Activated CD4-positive, alpha-beta T cell treated with anti-CD3 and anti-CD28 coated beads, Interleukin-2, Interleukin-4, amounts not matched to agents 100 ng/mL and 50 ng/mL, durations not matched to agents 16 hours and 8 hours (primary cell): ENCODE data around the gene GMNC.
"Not testable (repeated sequence)": the region's sequence is repeated elsewhere in the genome, so short reads cannot be mapped to it uniquely, and the experiment has no call there.

Experiments used
- DNase-seq: peaks from one replicate; pipeline ENCODE4 v3.0.0-alpha.2; 2020; ENCODE audit warnings: low spot score

The GMNC gene, protein sequence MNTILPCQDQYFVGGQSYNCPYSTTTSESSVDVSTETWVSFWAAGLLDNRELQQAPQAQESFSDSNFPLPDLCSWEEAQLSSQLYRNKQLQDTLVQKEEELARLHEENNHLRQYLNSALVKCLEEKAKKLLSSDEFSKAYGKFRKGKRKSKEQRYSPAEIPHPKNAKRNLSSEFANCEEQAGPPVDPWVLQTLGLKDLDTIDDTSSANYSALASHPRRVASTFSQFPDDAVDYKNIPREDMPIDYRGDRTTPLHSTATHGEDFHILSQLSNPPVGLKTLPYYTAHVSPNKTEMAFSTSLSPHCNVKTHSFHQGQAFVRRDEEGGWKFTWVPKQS

DNA sequence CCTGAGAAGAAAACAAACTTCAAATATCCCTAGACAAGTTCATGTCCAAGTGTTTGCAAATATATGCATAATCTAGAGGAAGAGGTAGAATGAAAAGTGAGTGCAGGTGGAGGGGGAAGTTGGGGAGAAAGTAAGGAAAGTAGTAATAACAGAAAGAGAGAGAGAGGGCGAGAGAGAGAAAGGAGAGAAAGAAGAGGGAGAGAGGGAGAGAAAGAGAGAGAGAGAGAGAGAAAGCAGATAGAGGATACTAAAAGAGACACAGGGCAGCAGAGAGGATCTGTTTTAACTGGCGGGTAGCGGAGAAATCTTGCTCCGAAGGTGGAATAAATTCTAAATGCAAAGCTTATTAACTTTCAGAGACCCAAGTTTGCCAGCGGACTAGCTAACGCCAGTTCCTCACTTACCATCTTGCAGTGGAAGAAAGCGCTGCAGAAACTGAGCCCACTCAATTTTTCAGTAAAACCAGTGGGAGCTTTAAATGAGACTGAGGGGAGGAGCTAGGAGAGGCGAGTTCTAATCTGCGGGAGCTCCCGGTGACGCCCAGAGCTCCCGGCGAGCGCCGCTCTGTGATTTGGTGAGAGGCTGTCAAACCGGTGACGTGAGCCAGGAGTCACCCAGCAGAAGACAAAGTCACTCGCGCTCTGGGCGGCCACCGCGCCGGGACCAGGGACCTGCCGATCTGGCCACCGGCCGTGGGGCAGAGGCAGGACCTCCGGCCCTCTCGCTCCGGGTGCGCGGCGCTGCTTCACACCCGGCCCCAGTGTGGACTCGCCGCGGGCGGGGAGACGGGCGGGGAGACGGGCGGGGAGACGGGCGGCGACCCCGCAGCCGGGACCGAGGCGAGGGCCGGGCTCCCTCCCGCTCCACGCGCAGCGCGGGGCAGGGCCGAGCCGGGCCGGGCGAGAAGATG, at the start of gene GMNC:
GMNC (minus strand) TSS at position 486 of the 910 bp plus-strand sequence; CDS start at position 407, 79 bp downstream.
- peak; percentile 64 for DNase-seq

DNA sequence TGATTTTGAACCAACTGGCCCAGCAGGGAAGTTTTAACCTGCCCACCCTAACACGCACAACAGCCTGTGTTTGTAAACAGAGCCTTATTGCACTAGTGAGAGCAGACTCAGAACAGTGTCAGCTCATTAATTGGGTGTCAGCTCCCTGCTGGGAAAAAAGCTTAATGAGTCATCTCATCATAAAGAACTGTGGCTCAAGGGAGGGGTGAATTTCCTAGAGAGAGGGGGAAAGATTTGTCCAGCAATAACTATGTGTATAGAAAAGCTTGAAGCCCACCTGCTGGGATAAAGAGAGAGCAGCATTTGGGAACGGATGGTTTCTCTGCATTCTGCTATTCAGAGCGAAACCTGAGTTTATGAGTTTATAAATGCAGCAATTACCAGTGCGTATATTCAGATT, 48.9 kb upstream of the GMNC start:
- DNase-seq, result no peak

DNA sequence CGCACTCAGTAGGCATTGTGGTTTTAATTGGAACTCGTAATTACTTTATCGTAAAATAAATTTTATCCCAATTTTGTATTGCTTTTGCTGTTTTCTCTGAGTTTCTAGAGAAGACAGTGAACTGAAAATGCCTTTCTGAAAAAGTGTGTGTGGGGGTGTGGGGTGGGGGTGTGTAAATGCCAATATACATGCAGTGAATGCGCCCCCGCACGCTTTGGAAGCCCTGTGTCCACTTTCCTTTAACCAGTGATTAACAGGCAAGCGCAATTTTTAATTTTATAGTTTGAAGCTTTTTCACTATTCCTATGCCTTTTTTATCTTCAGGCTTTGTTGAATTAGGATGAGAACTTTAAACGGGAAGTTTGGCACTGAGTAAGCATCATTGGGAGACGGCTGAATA, 47.4 kb upstream of the GMNC start:
- DNase-seq, result no peak

DNA sequence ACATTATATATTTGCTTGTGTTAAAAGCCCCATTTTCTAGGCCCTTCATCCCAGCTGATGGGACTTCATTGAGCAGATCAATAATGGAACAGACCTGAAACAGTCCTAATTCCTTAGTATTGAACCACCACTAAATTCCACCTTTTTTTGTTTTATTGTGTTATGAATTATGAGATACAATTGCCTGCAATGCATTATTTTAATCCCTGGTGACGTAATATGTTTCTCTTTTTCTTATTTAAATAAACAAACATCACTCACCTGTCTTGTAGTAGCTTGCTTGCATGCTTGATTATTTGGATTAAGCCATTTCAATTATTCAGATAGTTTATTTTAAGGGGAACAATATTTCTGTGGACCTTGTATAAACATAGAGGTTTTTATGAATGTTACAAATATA, 40.7 kb upstream of the GMNC start:
- DNase-seq, result no peak

DNA sequence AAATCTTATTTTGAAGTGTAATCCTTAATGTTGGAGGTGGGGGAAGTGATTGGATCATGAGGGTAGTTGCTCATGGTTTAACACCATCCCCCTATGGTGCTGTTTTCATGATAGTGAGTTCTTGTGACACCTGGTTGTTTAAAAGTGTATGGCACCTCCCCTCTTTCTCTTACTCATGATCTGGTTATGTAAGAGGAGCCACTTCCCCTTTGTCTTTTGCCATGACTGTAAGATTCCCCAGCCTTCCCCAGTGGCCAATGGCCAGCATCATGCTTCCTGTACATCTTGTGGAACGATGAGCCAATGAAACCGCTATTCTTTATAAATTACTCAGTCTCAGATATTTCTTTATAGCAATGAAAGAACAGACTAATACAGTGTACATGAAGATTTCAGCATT, 39.8 kb upstream of the GMNC start:
- no peak for DNase-seq

DNA sequence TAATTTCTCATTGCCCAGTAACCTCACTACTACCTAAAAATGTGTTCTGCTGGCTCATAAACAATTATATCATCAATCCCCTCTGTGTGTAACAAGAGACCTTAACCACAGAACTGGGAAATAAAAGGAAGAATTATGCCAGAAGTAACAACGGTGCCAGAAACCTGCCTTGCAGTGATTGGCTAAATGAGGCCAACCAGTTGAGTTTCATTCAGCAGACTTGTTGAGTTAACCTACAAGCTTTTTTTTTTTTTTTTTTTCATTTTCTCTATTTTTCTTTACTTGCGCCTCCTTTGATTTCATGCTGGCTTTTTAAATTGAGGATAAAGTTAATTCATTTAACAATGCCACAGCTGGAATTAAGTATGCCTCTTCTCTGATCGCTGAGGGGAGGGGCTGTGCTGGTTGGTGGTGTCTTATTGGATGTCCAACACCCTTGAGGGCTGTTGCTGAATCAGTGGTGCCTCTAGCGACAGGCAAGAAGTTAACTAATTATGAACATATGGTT, 30.0 kb upstream of the GMNC start:
- DNase-seq, result no peak

DNA sequence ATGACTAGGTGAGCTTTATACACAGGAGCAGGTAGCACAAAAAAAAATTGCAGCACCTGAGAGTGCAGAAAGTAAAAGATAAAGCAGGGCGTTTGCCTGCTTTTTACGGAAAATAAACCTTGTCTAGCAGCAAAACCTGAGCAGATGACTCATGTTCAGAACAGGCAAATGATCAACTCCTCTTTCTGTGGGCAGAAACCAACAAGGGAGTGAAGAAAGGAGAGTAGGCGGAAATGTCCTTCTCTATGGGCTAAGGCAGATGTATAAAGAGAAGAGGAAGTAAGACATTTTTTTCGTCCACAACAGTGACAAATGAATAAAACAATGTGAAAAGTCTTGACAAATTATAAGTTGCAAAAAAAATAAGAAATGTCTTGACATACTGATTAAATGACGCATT, 24.5 kb upstream of the GMNC start:
- DNase-seq, result no peak

DNA sequence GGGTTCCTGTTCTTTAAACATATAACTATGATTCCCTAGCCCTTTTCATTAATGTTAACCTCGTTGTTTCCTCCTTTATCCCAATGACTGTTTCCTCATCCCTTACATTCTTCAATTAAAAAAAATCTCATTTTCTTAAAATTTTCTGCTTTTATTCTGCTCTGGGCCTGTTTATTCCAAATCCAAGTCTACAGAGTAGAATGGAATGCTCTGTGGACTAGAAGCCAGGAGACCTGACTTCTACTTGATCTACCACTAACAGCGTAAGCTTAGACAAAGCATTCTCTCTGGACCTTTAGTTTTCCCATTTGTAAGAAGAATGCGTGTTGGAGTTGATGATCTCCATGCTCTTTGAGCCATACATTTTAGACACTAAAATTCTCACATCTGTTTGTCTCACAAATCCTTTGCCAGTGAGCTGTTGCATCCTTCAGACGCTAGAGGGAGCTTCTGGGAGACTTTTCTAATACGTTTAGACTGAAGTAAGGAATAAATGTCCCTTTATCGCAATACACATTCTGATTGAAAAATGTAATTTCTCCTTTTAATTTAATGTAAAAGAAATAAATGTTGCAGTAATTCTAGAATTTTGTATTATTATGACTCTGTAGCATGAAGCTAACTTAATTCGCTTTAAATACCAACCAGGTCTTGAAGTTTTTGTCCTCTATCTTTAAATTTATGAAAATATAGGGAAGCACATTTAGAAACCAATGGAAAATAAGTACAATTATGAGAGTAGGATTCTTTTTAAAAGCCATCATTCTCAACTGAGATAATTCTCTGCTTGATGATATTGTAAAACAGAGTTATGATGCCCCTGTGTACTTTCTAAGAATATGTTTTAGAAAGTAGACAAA, 21.7 kb upstream of the GMNC start:
- DNase-seq, result peak; percentile 48

DNA sequence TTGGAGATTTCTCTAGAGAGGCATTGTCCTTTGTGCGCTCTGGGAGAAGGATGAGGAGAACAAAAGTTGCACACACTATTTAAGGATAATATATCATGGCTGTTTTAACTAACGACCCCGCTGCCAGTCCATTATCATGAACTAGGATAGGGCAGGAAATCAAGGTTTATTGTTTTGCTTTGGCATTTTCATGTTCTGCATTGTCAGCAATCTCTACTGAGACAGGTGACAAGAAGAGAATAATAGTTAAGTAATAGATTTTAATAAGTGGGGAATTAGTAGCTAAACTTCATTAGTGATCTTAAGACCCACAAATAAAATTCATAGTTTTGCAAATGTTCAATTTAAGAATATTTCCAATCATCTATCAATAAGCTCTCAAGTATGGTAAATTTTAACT, 20.6 kb upstream of the GMNC start:
- DNase-seq, result no peak

DNA sequence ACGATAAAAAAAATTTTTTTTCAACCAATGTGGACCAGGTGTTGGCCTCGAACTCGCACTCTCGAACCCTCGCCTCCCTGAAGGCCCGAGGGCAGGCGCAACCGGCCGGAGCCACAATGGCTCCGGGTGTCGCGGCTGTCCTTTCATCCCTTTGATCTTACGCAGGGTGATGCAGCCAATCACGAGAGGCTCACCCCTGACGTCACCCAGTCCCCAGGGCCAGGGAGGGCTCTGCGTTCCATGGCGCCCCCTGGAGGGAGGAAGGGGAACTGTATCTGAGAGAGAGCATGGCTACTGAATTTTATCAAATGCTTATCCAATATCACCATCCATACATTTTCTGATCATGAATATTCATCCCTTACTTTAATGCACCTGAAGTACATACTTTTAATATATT, 15.4 kb upstream of the GMNC start:
- peak; percentile 20 for DNase-seq

DNA sequence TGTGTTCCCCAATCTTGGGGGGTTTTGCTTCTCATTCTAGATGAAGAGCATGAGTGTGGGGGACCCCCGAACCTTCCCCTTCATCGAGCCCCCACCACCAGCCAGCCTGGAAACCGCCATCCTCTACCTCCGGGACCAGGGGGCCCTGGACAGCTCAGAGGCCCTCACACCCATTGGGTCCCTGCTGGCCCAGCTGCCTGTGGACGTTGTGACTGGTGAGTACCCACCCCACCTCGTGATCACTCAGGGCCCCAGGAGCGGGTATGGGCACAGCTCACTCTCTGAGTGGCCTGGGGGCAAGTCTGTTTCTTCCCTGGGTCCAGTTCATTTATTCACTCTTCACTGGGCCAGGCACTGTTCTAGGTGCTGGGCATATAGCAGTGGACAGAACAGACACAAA, 13.9 kb upstream of the GMNC start:
- not testable (repeated sequence) for DNase-seq

DNA sequence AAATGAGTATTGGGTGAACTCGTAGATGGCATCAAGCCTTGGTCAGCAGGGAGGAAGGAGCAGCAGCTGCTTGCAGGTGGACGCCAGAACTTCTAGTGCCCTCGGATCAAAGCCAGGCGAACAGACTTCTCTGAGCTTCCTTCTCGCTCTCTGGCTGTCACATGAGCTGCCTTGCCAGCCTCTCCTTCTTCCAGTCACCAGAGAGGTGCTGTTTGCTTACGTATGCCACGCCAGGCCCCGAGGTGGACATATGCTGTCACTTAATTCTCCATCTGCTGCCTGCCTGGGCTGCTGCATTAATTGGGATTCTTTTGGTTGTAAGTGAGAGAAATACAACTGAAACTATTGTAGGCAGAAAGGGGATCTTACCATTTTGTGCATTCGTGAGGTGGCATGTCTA, 12.6 kb upstream of the GMNC start:
- DNase-seq, result not testable (repeated sequence)

DNA sequence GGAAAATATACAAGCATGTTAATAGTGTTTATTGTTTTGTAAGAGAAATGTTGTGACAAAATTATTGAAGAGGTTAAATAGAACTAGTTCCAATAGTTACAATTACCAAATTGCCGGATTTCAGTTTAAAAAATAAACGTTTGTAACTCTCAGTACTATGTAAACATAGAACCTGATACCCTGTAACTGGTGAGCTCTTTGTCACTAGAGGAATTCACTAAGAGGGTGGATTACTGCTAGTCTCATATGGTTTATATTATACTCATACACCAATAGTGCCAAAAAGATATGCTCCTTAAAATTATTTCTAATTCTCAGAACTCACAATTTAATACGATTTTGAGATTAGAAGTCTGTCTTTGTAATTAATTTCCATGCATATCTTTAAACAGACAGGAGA, 7.6 kb upstream of the GMNC start:
- DNase-seq, result no peak

DNA sequence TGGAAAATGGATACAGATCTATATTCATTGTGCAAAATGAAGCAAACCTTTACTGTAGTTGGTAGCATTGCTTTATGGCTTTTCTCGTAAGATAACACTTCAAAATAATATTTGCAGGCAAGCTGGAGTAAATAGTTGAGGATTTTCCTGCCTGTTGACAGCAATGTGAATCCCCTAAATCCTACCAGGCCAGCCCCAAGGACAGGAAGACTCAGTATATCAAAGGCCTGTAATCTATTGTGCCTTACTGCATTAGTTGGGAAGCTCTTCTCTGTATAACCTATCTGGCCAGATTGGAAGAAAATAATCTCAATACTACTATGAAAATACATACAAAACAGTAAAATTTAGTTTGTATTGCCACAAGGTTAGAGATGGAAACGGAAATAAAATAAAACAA, 4.6 kb upstream of the GMNC start:
- no peak for DNase-seq

DNA sequence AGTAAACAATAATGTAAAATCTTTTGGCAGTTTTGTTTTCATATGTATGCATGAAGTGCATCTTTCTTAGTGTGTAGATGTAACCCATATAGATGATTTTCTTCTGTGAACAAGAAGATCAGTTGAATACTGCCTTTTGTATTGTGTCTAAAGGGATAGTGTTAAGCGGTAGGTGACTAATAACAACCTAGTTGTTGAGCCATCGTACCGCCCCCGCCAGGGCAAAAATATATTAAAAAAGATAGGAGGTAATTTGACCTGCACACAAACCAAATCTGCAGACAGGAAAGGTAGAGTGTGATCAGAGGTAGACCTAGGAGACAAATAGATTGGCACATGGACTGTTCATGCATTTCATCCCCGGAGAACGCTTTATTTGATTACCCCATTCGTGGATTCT, 3.3 kb upstream of the GMNC start:
- no peak for DNase-seq

DNA sequence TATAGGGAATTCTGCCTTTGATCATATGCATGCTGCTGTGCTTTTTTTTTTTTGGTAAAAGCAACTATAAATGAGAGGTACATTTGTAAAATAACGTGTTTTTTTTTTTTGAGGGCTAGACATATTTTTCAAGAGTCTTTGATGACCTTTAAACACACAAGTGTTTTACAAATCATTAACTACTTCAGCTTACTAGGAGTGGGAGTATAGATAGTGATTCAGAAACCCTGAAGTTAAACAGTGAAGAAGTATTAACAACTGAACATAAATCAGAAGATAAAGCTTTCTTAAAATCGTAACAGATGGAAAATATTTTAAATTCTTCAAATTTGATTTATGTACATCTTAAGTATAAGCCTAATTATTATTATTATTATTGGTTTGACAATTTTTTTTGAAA, 2.9 kb upstream of the GMNC start:
- DNase-seq, result no peak

DNA sequence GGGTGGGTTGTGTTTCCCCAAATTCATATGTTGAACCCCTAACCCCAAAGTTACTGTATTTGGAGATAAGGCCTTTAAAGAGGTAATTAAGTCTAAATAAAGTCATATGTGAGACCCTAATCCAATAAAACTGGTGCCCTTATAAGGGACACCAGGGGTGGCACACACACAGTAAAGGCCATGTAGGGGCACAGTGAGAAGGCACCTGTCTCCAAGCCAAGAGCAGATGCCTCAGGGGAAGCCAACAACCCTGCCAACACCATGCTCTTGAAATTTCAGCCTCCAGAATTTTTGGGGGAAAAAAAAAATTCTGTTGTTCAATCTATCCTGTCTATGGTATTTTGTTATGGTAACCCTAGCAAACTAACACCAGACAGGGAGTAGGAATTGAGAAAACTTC, 1.5 kb upstream of the GMNC start:
- DNase-seq, result no peak

DNA sequence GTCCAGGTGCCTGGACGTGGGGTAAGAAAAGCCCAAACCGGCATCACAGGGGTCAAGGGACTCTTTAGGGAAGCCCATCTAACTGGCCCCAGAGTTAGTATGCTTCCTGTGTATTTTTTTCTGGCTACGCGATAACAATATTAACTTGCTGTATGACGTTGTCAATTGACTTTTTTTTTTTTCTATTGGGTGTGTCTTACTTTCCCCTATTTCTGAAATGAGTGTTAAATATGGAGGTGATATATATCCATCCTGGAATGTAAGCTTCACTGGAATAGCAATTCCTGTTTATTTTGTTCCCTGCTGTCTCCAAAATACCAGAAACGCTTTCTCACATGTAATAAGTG, 598 bp upstream of the GMNC start:
- DNase-seq, result no peak

DNA sequence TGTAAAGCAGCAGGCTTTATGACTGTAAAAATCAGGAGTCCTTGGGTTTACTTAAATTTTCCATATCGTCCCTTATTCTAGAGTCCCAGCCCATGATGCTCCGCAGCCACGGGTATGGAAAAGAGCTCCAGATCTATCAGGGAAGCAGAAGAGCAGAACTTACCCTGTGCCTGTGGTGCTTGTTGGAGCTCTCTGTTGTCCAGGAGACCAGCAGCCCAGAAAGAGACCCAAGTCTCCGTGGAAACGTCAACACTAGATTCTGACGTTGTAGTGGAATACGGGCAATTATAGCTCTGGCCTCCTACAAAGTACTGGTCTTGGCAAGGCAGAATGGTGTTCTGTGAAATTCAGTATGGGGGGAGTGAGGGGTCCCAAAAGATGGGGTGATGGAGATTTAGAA, 2.0 kb downstream of the GMNC start:
- DNase-seq, result no peak

DNA sequence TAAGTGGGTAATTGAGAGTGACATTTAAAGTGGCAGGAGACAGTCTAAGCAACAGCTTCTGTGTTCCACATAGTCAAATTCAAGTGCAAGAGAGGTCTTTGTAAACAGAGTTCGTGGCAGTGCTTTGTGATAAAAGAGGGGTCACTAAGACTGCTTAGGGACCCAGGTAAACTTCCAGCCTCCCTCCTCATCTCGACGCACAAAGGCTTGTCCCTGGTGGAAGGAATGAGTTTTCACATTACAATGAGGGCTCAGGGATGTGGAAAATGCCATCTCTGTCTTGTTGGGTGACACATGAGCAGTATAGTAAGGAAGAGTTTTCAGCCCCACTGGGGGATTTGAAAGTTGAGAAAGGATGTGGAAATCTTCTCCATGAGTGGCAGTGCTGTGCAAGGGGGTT, 7.3 kb downstream of the GMNC start:
- no peak for DNase-seq

DNA sequence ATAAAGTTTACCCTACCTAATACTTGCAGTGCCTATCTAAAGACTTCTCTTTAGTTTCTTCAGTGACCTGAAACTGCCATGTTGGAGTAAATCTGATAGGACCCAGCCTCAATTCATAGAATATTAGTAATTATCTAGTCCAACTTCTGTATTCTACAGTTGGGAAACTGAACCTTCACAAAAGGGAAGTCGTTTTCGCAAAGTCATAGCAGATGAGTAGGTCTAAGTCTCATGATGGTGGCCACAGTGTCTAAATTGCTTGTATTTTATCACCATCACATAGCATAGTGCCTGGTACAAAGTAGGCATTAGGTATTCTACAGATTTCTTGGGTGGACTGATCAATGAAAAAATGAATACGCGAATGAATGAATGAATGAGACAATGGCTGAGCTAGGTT, 8.4 kb downstream of the GMNC start:
- no peak for DNase-seq

DNA sequence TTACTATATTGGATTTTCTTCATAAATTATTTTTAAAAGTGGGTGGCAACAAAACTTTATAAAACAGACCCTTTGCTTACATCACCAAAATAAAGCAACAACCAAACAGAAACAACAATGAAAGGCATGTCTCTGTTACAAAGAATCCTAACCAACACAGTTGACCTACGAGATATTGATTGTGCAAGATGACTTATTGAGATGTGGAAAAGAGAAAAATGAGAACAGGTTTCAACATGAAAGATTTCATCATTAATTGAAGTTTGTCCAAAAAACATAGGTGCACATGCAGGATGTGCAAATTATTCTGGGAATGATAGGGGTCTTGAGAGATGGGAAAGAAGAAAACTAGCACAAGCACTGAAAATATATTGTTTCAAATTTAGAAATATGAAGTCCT, 9.0 kb downstream of the GMNC start:
- DNase-seq, result no peak
